Testis (tissue), 5 donors: ENCODE measurements around the gene MPPE1. TPM values are rescaled to one million over a fixed set of nuclear protein-coding genes. Genes with fewer than 3 reads are reported as not detected.
A peak's percentile ranks its signal among the peaks of the same experiment; 100 is the strongest.

ENCODE experiments used
- DNase-seq: peaks from one replicate; pipeline ENCODE4 v3.0.0-alpha.2; 2019
- H3K27ac ChIP-seq, 2 donors: fragments of 200-600 bp; sonication (generic); one replicate each; pipeline ENCODE4 v1.5.1; 2019
- H3K27me3 ChIP-seq: fragments of 200-600 bp; sonication (generic); one replicate; pipeline ENCODE4 v1.5.1; 2019
- H3K36me3 ChIP-seq: fragments of 200-600 bp; sonication (generic); one replicate; pipeline ENCODE4 v1.5.1; 2017; ENCODE audit warnings: low read depth; ENCODE audit errors: missing control alignments
- H3K4me1 ChIP-seq: fragments of 200-600 bp; sonication (generic); one replicate; pipeline ENCODE4 v1.5.1; 2019
- H3K4me3 ChIP-seq, 2 donors: fragments of 200-600 bp; sonication (generic); one replicate each; pipeline ENCODE4 v1.5.1; 2017 to 2019
- H3K9me3 ChIP-seq: fragments of 200-600 bp; sonication (generic); one replicate; pipeline ENCODE4 v1.5.1; 2017
- POLR2A ChIP-seq: fragments of 450-650 bp; IDR thresholded peaks from one replicate; pipeline ENCODE4 v1.6.1; 2017; ENCODE audit warnings: antibody characterized with exemption, mild to moderate bottlenecking, moderate library complexity
- WGBS, 2 donors: methylation state at CpG; one replicate each; pipeline ENCODE4 v1.1.5; 2018; 5-methylcytosine and 5-hydroxymethylcytosine counted together
- intact Hi-C: fragments of 100-400 bp; cut with DNase I; formaldehyde crosslinking; loops from one replicate; pipeline ENCODE4 v1.15.1; 2023; ENCODE audit warnings: low total_unique reads
- long read RNA-seq, 2 donors: transcript quantifications; one replicate each; lab custom pipeline, GENCODE V29; 2026
- polyA plus RNA-seq: library from polyadenylated mRNA; stranded (reverse); fragments of 350-450 nt; fragmentation: Illumina TruSeq; extraction: RNeasy Lipid Tissue Mini Kit (QIAGEN cat#74804); gene quantifications from one replicate; pipeline ENCODE4 v1.2.3, GENCODE V29; 2014; ENCODE audit warnings: low read depth, low replicate concordance; ENCODE audit not compliant: insufficient read depth
- total RNA-seq, 2 donors: library from RNA; depleted of rRNA; stranded (reverse); fragments of >200 nt; gene quantifications; one replicate each; pipeline ENCODE4 v1.2.3, GENCODE V29; 2016
- TF ChIP-seq, protein P1 (sequence below), 3 experiments: fragments of 450-650 bp in 2 of 3; fragments of 200-600 bp in 1 of 3; sonication (generic) in 1 of 3; IDR thresholded peaks; one replicate each; pipeline ENCODE4 v1.5.1; 2016 to 2019; ENCODE audit warnings: antibody characterized with exemption in 3 of 3, mild to moderate bottlenecking in 2 of 3, moderate library complexity in 1 of 3

The MPPE1 gene, protein sequence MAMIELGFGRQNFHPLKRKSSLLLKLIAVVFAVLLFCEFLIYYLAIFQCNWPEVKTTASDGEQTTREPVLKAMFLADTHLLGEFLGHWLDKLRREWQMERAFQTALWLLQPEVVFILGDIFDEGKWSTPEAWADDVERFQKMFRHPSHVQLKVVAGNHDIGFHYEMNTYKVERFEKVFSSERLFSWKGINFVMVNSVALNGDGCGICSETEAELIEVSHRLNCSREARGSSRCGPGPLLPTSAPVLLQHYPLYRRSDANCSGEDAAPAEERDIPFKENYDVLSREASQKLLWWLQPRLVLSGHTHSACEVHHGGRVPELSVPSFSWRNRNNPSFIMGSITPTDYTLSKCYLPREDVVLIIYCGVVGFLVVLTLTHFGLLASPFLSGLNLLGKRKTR
- total RNA-seq (10 to 100 TPM; 28.3 to 37.5 TPM), polyA plus RNA-seq (32.8 TPM)
- long read RNA-seq, donor 1, full-length matches to known transcripts: 1 of 1 reads
- long read RNA-seq, donor 1, partial matches to known transcripts: 0 of 1 reads
- long read RNA-seq, donor 1, other reads (novel, unspliced or antisense): 0 of 1 reads
- long read RNA-seq, donor 2, full-length matches to known transcripts: 5 of 5 reads
- long read RNA-seq, donor 2, partial matches to known transcripts: 0 of 5 reads
- long read RNA-seq, donor 2, other reads (novel, unspliced or antisense): 0 of 5 reads

DNA sequence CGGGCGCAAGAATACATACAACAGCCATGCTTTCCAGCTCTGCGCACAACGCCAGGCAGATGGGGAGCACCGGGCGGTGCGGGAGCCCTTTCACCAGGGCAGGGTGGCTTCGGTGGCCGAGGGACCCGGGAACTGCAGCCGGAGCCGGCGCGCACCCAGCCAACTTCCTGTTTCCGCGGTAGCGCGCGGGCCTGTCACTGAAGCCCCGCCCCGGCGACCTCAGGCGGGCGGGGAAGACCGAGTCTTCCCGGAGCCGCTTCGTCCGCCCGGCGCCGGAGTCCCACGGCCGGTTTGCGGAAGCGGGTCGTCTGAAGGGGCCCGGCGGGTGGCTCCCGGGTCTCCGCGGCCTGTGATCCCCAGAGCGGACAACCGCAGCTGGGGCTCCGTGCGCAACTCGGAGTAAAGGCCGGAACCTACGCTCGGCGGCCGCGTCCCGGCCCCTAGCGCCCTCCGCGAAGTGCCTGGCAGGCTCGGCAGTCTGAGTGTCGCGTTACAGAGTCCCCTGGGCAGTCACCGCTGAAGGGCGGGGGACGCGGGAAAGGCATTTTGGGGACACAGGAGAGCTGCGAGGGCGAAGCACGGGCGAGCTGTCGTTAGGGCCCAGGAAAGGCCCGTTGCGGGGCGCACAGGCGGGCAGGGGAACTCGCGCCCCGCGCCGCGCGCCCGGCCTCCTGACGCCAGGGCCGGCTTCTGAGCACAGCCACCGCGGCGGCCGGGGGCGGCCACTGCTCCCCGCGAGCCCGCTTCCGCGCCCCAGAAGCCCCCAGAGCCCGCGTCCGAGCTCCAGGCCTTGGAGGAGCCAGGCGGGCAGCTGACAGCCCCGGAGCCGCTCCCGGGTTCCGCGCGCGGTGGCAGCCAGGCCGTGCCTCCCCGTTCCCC lies at the start of gene MPPE1:
Gene MPPE1 (minus strand): TSS at position 136 of the 879 bp plus-strand sequence. CDS start 11,053 bp downstream, outside the sequence.
- Histone ChIP-seq H3K36me3 (no peaks in the 10 kb centered on the region), H3K27ac (peak within 1 kb of the TSS; percentile 98 to 99), H3K9me3 (no peaks in the 10 kb centered on the region), H3K4me1 (peaks cover 10% of the 10 kb centered on the region), H3K27me3 (no peaks in the 10 kb centered on the region), H3K4me3 (peak within 1 kb of the TSS; percentile 91 to 99)
- intact Hi-C loops: no loop called here
- DNase-seq: peak; percentile 92
- 1% methylated on average over 59 to 86 of the region's 106 CpGs for WGBS, 2 donors
- TF ChIP-seq, protein P1, sequence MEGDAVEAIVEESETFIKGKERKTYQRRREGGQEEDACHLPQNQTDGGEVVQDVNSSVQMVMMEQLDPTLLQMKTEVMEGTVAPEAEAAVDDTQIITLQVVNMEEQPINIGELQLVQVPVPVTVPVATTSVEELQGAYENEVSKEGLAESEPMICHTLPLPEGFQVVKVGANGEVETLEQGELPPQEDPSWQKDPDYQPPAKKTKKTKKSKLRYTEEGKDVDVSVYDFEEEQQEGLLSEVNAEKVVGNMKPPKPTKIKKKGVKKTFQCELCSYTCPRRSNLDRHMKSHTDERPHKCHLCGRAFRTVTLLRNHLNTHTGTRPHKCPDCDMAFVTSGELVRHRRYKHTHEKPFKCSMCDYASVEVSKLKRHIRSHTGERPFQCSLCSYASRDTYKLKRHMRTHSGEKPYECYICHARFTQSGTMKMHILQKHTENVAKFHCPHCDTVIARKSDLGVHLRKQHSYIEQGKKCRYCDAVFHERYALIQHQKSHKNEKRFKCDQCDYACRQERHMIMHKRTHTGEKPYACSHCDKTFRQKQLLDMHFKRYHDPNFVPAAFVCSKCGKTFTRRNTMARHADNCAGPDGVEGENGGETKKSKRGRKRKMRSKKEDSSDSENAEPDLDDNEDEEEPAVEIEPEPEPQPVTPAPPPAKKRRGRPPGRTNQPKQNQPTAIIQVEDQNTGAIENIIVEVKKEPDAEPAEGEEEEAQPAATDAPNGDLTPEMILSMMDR (IDR thresholded peaks at IDR 0.05): no peak
- TF ChIP-seq POLR2A: peak; percentile 91

DNA sequence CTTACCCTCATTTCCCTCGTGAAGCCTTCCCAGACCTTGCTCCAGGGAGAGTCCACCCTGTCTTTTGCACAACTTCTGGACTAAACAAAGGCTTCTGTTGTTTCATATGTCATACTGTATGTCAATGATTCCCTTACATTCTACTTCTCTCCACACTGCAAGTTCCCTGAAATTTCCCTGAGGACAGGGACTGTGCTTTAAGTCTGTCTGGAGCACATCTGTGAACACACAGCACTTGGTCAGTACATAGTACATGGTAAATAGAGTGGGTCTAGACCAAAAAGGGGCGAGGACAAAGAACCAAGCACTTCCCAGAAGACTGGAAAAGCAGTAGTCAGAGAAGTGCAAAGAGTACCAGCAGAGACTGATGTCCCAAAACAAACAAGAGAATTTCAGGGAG lies 49.5 kb upstream of the MPPE1 start:
- H3K27ac ChIP-seq: no peak overlapping the region
- WGBS, 2 donors: 74 to 88% methylated on average over 2 of the region's 2 CpGs
- H3K36me3 ChIP-seq: no peaks in the 10 kb centered on the region
- intact Hi-C loops: no loop called here
- no peaks in the 10 kb centered on the region for H3K27me3 ChIP-seq
- H3K9me3 ChIP-seq: no peaks in the 10 kb centered on the region
- no peak for DNase-seq
- H3K4me3 ChIP-seq: no peak overlapping the region
- TF ChIP-seq, protein P1 (IDR thresholded peaks at IDR 0.05): no peak
- TF ChIP-seq POLR2A: no peak
- no peaks in the 10 kb centered on the region for H3K4me1 ChIP-seq

GRCh38 chr18:11956371-11957308 lies 48.5 kb upstream of the MPPE1 start:
- WGBS, 2 donors: 93 to 95% methylated on average over 10 of the region's 10 CpGs
- no peak for DNase-seq
- H3K4me1 ChIP-seq: no peaks in the 10 kb centered on the region
- no peak overlapping the region for H3K4me3 ChIP-seq
- no peaks in the 10 kb centered on the region for H3K27me3 ChIP-seq
- no peaks in the 10 kb centered on the region for H3K36me3 ChIP-seq
- no peak overlapping the region for H3K27ac ChIP-seq
- TF ChIP-seq, protein P1 (IDR thresholded peaks at IDR 0.05): no peak
- TF ChIP-seq POLR2A: no peak
- no peaks in the 10 kb centered on the region for H3K9me3 ChIP-seq
- intact Hi-C loops: no loop called here
